ENCODE measurements around the gene RENBP. TPM values are rescaled to one million over a fixed set of nuclear protein-coding genes. Genes with fewer than 3 reads are reported as not detected.

RENBP gene
- total RNA-seq, 1 experiment from 2014 or later: 7.1 TPM

GRCh38 chrX:153968754-153969124 is 24.3 kb upstream of the RENBP start:
- Histone ChIP-seq H3K23me2 (ENCODE audit: insufficient read length, low read depth, low read length, poor library complexity, severe bottlenecking) (peaks cover 18% of the 10 kb centered on the region), H3K14ac (ENCODE audit: insufficient read depth, low read length) (no peak overlapping the region; the same call in 1 of the 2 replicates), H2BK20ac (ENCODE audit: low read depth, low read length, poor library complexity, severe bottlenecking) (no peak overlapping the region), H3K27ac (ENCODE audit: insufficient read length, low read depth, low read length) (no peak overlapping the region), H4K8ac (replicated peaks; ENCODE audit: insufficient read length, low read depth, low read length) (no peak overlapping the region), H3K9ac (ENCODE audit: extremely low read depth, insufficient read length, low read length) (peak overlapping the region; percentile 34), H3K79me1 (ENCODE audit: insufficient read depth, low read depth, low read length, poor library complexity, severe bottlenecking) (peaks cover 5% of the 10 kb centered on the region), H3K4me2 (ENCODE audit: insufficient read depth, insufficient read length, low read length) (peak overlapping the region; percentile 80), H4K5ac (ENCODE audit: insufficient read length, low read depth, low read length) (no peak overlapping the region), H2BK15ac (ENCODE audit: low read depth, low read length) (no peak overlapping the region), H4K20me1 (ENCODE audit: control insufficient read depth, insufficient read depth, insufficient read length) (no peaks in the 10 kb centered on the region), H2BK12ac (ENCODE audit: insufficient read length, low read depth, low read length) (no peak overlapping the region), H2BK5ac (ENCODE audit: insufficient read length, low read length) (no peak overlapping the region), H3K9me3 (ENCODE audit: control insufficient read depth, low read depth, low read length) (no peaks in the 10 kb centered on the region), H3K56ac (ENCODE audit: insufficient read length, low read depth, low read length) (no peak overlapping the region), H2BK120ac (ENCODE audit: low read depth, low read length, poor library complexity, severe bottlenecking) (no peak overlapping the region), H3K18ac (ENCODE audit: insufficient read length, low read depth, low read length) (no peak overlapping the region), H3K23ac (ENCODE audit: insufficient read length, low read depth, low read length) (no peak overlapping the region), H3K79me2 (ENCODE audit: insufficient read depth, low read length) (peaks cover 50% of the 10 kb centered on the region; the same call in 1 of the 2 replicates), H3K4me1 (ENCODE audit: insufficient read depth, low read length) (peaks cover 4% of the 10 kb centered on the region; the same call in 1 of the 2 replicates), H4K91ac (ENCODE audit: insufficient read length, low read depth, low read length) (no peak overlapping the region), H3T11ph (ENCODE audit: low read length) (no peak overlapping the region), H3K4ac (ENCODE audit: low read depth, low read length) (no peak overlapping the region), H2AFZ (ENCODE audit: low read length) (no peak overlapping the region), H2AK5ac (ENCODE audit: insufficient read length, low read length) (no peak overlapping the region), H3K27me3 (ENCODE audit: insufficient read depth, low read length) (no peaks in the 10 kb centered on the region)
- no peak for DNase-seq
- Mint-ChIP-seq H3K27ac (no peak overlapping the region; a peak in 2 of 7 replicates), H3K27me3 (ENCODE audit: low read depth) (no peaks in the 10 kb centered on the region), H3K4me3 (peak overlapping the region; percentile 100), H3K4me1 (peaks cover 35 to 46% of the 10 kb centered on the region in 2 experiments), H3K36me3 (ENCODE audit: insufficient read depth in 1 of 3, low read depth in 3 of 3) (peaks cover 18 to 38% (median 20%) of the 10 kb centered on the region in 3 experiments), H3K9me3 (peaks cover 4 to 5% of the 10 kb centered on the region in 2 experiments; a peak in 3 of 5 replicates)
- no CpG with 5 or more reads among the region's 12 CpGs for WGBS (ENCODE audit: extremely low coverage, insufficient read length, low lambda C conversion rate)
- TF ChIP-seq, protein P1, sequence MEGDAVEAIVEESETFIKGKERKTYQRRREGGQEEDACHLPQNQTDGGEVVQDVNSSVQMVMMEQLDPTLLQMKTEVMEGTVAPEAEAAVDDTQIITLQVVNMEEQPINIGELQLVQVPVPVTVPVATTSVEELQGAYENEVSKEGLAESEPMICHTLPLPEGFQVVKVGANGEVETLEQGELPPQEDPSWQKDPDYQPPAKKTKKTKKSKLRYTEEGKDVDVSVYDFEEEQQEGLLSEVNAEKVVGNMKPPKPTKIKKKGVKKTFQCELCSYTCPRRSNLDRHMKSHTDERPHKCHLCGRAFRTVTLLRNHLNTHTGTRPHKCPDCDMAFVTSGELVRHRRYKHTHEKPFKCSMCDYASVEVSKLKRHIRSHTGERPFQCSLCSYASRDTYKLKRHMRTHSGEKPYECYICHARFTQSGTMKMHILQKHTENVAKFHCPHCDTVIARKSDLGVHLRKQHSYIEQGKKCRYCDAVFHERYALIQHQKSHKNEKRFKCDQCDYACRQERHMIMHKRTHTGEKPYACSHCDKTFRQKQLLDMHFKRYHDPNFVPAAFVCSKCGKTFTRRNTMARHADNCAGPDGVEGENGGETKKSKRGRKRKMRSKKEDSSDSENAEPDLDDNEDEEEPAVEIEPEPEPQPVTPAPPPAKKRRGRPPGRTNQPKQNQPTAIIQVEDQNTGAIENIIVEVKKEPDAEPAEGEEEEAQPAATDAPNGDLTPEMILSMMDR (conservative IDR thresholded peaks at IDR 0.05): peak; percentile 18; the same call in 1 of the 3 replicates
